ENCODE data around the gene TXNL4A. TPM values are rescaled to one million over a fixed set of nuclear protein-coding genes. Genes with fewer than 3 reads are reported as not detected.
A peak's percentile ranks its signal among the peaks of the same experiment; 100 is the strongest.
"Not testable (repeated sequence)": the region's sequence is repeated elsewhere in the genome, so short reads cannot be mapped to it uniquely, and the experiment has no call there.

TXNL4A gene, protein sequence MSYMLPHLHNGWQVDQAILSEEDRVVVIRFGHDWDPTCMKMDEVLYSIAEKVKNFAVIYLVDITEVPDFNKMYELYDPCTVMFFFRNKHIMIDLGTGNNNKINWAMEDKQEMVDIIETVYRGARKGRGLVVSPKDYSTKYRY
- total RNA-seq, result 100 to 1,000 TPM; 211 to 261 (median 247) TPM

DNA sequence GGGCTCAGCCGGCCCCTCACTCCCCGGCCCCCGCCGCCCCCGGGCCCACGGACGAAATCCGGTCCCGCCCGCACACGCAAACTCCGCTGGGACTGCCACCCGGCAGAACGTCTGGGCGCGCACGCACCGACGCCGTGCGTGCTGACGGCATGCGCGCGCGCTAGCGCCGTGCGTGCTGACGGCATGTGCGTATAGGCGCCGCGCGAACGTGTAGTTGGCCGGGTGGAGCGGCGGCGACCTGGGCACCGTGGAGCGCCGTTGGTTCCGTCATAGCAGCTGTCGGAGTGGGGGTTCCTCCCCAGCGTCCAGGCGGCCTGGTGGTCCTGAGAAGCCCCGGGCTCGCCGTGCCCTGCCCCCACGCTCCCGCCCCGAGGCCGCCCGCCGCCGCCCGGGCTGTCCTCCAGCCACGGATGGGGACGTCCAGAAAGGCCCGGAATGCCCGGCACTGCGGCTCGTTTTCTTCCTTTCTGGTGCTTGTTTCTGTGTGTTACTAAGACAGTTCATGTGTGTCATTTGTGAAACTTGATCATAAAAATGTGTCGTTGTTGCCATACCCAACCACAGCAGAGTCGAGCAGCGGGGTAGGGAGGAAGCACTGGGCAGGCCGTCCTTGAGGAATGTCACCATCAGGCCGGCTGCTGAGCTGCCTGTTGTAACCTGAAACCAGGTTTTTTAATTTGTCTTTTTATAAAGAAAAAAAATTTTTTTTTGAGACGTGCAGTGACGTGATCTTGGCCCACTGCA is at the start of gene TXNL4A:
Gene TXNL4A, minus strand, starts transcription at position 113 of the 744 bp plus-strand sequence. CDS start 171 bp downstream, outside the sequence.
- H3K27me3 Mint-ChIP-seq (ENCODE audit: low read depth), result no peaks in the 10 kb centered on the region
- H3K4me3 Mint-ChIP-seq, result peak within 1 kb of the TSS; percentile 96
- peaks cover 33% of the 10 kb centered on the region for H3K4me1 Mint-ChIP-seq (ENCODE audit: low read depth)
- H3K9me3 Mint-ChIP-seq, result no peaks in the 10 kb centered on the region
- peak; percentile 97 to 98 for ATAC-seq
- H3K36me3 Mint-ChIP-seq (ENCODE audit: insufficient read depth), result peaks cover 17% of the 10 kb centered on the region
- peak; percentile 83 for DNase-seq

DNA sequence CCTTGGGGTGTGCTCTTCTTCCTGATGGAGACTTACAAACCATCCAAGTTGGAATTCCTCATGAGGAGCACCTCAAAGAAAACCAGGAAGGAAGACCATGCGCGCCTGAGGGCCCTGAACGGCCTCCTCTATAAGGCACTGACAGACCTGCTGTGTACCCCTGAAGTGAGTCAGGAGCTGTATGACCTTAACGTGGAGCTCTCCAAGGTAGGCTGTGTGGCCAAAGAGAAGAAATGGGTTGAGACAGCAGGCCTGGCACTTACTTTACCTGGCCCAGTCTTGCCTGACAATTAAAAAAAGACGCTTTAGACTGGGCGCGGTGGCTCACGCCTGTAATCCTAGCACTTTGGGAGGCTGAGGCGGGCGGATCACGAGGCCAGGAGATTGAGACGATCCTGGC is 48.9 kb upstream of the TXNL4A start:
- H3K4me3 Mint-ChIP-seq, result no peak overlapping the region
- DNase-seq (no peak), ATAC-seq (no peak)
- no peaks in the 10 kb centered on the region for H3K27me3 Mint-ChIP-seq (ENCODE audit: low read depth)
- peaks cover 22% of the 10 kb centered on the region for H3K4me1 Mint-ChIP-seq (ENCODE audit: low read depth)
- H3K9me3 Mint-ChIP-seq, result peaks cover 3% of the 10 kb centered on the region
- peaks cover 28% of the 10 kb centered on the region for H3K36me3 Mint-ChIP-seq (ENCODE audit: insufficient read depth)

- peaks cover 7% of the 10 kb centered on the region for H3K9me3 Mint-ChIP-seq
- DNase-seq (no peak), ATAC-seq (no peak)
- H3K4me1 Mint-ChIP-seq (ENCODE audit: low read depth), result peaks cover 22% of the 10 kb centered on the region
- peaks cover 23% of the 10 kb centered on the region for H3K36me3 Mint-ChIP-seq (ENCODE audit: insufficient read depth)
- H3K27me3 Mint-ChIP-seq (ENCODE audit: low read depth), result no peaks in the 10 kb centered on the region
- H3K4me3 Mint-ChIP-seq, result peak overlapping the region; percentile 90
Measured at GRCh38 chr18:80035997-80036396, 47.6 kb upstream of the TXNL4A start.

- no peak for ATAC-seq
- no peaks in the 10 kb centered on the region for H3K27me3 Mint-ChIP-seq (ENCODE audit: low read depth)
- no peak for DNase-seq
- peaks cover 19% of the 10 kb centered on the region for H3K36me3 Mint-ChIP-seq (ENCODE audit: insufficient read depth)
- H3K4me3 Mint-ChIP-seq, result peak overlapping the region; percentile 90
- H3K4me1 Mint-ChIP-seq (ENCODE audit: low read depth), result peaks cover 22% of the 10 kb centered on the region
- H3K9me3 Mint-ChIP-seq, result peaks cover 12% of the 10 kb centered on the region
Measured at GRCh38 chr18:80034852-80035406, 46.6 kb upstream of the TXNL4A start.

DNA sequence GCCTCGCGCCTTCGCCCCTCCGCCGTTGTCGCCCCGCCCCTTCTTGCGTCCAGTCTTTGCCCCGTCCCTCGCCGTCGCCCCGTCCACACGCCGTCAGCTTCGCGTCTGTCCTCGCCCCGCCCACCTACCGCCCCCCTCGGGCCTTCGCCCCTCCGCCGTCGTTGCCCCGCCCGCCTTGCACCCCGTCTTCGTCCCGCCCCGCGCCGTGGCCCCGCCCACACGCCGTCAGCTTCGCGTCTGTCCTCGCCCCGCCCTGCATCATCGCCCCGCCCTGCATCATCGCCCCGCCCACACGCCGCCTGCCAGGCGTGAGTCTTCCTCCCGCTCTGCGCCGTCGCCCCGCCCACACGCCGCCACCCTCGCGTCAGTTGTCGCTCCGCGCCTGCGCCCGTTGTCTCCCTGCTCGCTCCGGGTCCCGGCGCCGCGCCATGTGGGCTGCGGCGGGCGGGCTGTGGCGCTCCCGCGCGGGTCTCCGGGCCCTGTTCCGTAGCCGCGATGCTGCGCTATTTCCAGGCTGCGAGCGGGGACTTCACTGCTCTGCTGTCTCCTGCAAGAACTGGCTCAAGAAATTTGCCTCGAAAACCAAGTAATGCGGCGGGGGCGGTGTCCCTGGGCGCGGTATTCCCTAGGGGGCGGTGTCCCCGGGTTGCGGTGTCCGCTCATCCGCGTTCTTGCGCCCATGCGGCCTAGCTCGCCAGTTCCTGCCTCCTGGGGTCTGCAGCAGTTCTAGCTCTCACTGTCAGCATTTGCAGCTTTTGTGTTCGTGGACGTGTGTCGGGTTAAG is 45.9 kb upstream of the TXNL4A start, which contains the start of gene RBFA:
Gene RBFA, plus strand, starts transcription at position 367 of the 784 bp plus-strand sequence. Its CDS starts 62 bp downstream, at position 429.
- DNase-seq (peak; percentile 100), ATAC-seq (peak; percentile 85 to 87)
- H3K4me3 Mint-ChIP-seq, result peak within 1 kb of the TSS; percentile 90
- H3K9me3 Mint-ChIP-seq, result peaks cover 17% of the 10 kb centered on the region
- H3K36me3 Mint-ChIP-seq (ENCODE audit: insufficient read depth), result peaks cover 15% of the 10 kb centered on the region
- peaks cover 22% of the 10 kb centered on the region for H3K4me1 Mint-ChIP-seq (ENCODE audit: low read depth)
- no peaks in the 10 kb centered on the region for H3K27me3 Mint-ChIP-seq (ENCODE audit: low read depth)

GRCh38 chr18:80033181-80034067 is 45.1 kb upstream of the TXNL4A start:
- DNase-seq (peak; percentile 84), ATAC-seq (peak; percentile 45 to 49)
- H3K36me3 Mint-ChIP-seq (ENCODE audit: insufficient read depth), result peaks cover 7% of the 10 kb centered on the region
- H3K27me3 Mint-ChIP-seq (ENCODE audit: low read depth), result no peaks in the 10 kb centered on the region
- H3K9me3 Mint-ChIP-seq, result peaks cover 17% of the 10 kb centered on the region
- H3K4me1 Mint-ChIP-seq (ENCODE audit: low read depth), result peaks cover 22% of the 10 kb centered on the region
- peak overlapping the region; percentile 90 for H3K4me3 Mint-ChIP-seq

- H3K36me3 Mint-ChIP-seq (ENCODE audit: insufficient read depth), result peaks cover 18% of the 10 kb centered on the region
- peaks cover 7% of the 10 kb centered on the region for H3K4me1 Mint-ChIP-seq (ENCODE audit: low read depth)
- ATAC-seq (no peak), DNase-seq (no peak)
- H3K9me3 Mint-ChIP-seq, result peaks cover 38% of the 10 kb centered on the region
- H3K4me3 Mint-ChIP-seq, result no peak overlapping the region
- no peaks in the 10 kb centered on the region for H3K27me3 Mint-ChIP-seq (ENCODE audit: low read depth)
Measured at GRCh38 chr18:80029690-80030089, 41.3 kb upstream of the TXNL4A start.

- H3K4me3 Mint-ChIP-seq; ATAC-seq; H3K27me3 Mint-ChIP-seq (ENCODE audit: low read depth); H3K4me1 Mint-ChIP-seq (ENCODE audit: low read depth); DNase-seq: not testable (repeated sequence)
- peaks cover 19% of the 10 kb centered on the region for H3K36me3 Mint-ChIP-seq (ENCODE audit: insufficient read depth)
- peaks cover 51% of the 10 kb centered on the region for H3K9me3 Mint-ChIP-seq
Measured at GRCh38 chr18:80027719-80028118, 39.4 kb upstream of the TXNL4A start.

DNA sequence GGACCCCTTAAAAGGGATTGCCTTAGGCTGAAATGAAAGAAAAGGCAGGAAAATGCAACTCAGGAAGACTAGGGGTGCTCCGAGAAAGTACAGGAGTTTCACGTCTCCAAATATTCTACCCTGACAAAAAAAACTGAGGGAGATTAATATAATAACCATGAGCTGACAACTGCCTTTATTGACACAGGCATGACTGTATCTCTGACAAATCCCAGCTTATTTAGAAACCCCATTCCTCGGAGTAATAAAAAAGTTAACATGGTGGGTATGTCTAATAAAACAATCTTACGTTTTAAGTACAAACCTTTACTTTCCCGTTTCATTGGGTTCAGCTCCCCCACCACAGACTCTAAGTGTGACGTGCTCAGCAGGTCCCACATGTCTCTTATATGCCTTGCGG is 38.0 kb upstream of the TXNL4A start:
- Mint-ChIP-seq H3K36me3 (ENCODE audit: insufficient read depth) (peaks cover 19% of the 10 kb centered on the region), H3K27me3 (ENCODE audit: low read depth) (no peaks in the 10 kb centered on the region), H3K4me1 (ENCODE audit: low read depth) (no peaks in the 10 kb centered on the region), H3K4me3 (no peak overlapping the region), H3K9me3 (peaks cover 51% of the 10 kb centered on the region)
- ATAC-seq (no peak), DNase-seq (no peak)

DNA sequence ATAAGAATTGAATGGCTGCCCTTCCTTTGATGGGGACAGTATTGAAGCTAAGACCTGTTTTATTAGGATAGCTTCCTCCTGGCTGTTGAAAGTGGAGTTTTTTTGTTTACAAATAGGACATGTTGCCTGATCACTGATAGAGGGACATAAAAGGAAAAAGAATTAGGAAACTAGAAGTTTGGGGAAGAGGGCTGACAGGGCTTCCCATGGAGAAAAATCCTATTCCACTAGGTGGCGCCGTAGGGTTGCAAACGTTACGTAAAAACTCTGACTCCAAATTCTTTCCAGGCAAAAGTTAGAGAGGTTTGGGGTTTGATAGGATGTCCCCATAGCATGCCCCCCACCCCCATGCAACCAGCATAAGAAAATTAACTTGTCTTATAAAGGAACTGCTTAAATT is 34.8 kb upstream of the TXNL4A start:
- Mint-ChIP-seq H3K4me3 (no peak overlapping the region), H3K4me1 (ENCODE audit: low read depth) (no peaks in the 10 kb centered on the region), H3K9me3 (peaks cover 50% of the 10 kb centered on the region), H3K36me3 (ENCODE audit: insufficient read depth) (peaks cover 22% of the 10 kb centered on the region), H3K27me3 (ENCODE audit: low read depth) (no peaks in the 10 kb centered on the region)
- ATAC-seq (no peak), DNase-seq (no peak)

- Mint-ChIP-seq H3K36me3 (ENCODE audit: insufficient read depth) (peaks cover 22% of the 10 kb centered on the region), H3K4me3 (no peak overlapping the region), H3K4me1 (ENCODE audit: low read depth) (no peaks in the 10 kb centered on the region), H3K9me3 (peaks cover 52% of the 10 kb centered on the region), H3K27me3 (ENCODE audit: low read depth) (no peaks in the 10 kb centered on the region)
- DNase-seq (no peak), ATAC-seq (no peak)
Measured at GRCh38 chr18:80022613-80023012, 34.2 kb upstream of the TXNL4A start.

- Mint-ChIP-seq H3K36me3 (ENCODE audit: insufficient read depth) (peaks cover 4% of the 10 kb centered on the region), H3K4me1 (ENCODE audit: low read depth) (no peaks in the 10 kb centered on the region), H3K27me3 (ENCODE audit: low read depth) (no peaks in the 10 kb centered on the region), H3K4me3 (no peak overlapping the region), H3K9me3 (peaks cover 20% of the 10 kb centered on the region)
- DNase-seq (no peak), ATAC-seq (no peak)
Measured at GRCh38 chr18:80012714-80013113, 24.4 kb upstream of the TXNL4A start.

DNA sequence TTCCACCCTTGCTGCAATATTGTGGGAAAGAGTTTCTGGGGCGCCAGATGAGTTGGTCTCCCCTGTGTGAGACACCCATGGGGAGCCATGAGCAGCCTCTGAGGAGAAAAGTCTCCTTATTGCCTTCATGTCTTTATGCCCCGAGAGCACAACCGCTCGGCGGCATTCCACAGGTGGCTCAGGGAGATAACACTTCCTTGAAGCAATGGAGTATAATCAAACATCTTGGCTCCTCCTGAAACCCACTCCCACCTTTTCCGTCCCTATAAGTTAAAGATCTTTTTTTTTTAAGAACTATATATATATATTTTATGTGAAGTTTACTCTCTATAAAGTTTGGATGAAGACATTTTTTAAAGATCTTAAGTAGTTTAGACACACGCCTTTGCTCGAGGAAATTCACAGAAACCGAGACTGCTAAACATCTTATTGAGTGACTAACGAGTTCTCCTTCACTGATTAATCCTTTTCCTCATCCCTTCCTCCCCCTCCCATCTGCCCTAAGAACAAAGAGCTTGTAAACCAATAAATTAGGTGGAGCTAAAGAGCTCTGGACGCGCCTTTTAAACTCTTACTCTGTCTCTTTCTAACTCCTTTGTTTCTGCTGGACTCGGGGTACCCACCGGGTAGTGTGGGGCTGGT is 23.3 kb upstream of the TXNL4A start:
- H3K4me3 Mint-ChIP-seq; H3K36me3 Mint-ChIP-seq (ENCODE audit: insufficient read depth); DNase-seq; H3K4me1 Mint-ChIP-seq (ENCODE audit: low read depth); H3K27me3 Mint-ChIP-seq (ENCODE audit: low read depth); ATAC-seq: not testable (repeated sequence)
- peaks cover 20% of the 10 kb centered on the region for H3K9me3 Mint-ChIP-seq

Measured in activated T-cell treated with anti-CD3 and anti-CD28 coated beads, Interleukin-2, amount 50 U/mL, for 4 hours (primary cell).